HEK293 (cell line): Measurements from ENCODE around the gene ATPAF2.

Experiments used
- CTCF ChIA-PET: fragments of 350-600 bp; formaldehyde crosslinking; extraction: SDS; loops from one replicate; lab custom pipeline; 2021; ENCODE audit warnings: antibody characterized with exemption; lab: Yijun Ruan, JAX
- POLR2A ChIA-PET: fragments of 300-600 bp; formaldehyde crosslinking; extraction: SDS; loops from one replicate; lab custom pipeline; 2020; ENCODE audit warnings: antibody characterized with exemption, inconsistent platforms; lab: Yijun Ruan, JAX
- H3K27ac ChIP-seq: fragments of 200-500 bp; sonication (Bioruptor generic); 2 replicates; pipeline ENCODE4 v1.5.1; 2014; ENCODE audit warnings: low read depth, low read length, control low read depth, inconsistent platforms; ENCODE audit errors: extremely low read depth
- H3K36me3 ChIP-seq, 2 experiments: fragments of 200-500 bp in 1 of 2; sonication (Bioruptor generic) in 1 of 2; 1 replicate in 1 of 2; 2 replicates in 1 of 2; pipeline ENCODE4 v1.5.1; 2014 to 2017; ENCODE audit warnings: inconsistent platforms in 2 of 2, low read length in 2 of 2; ENCODE audit not compliant: control insufficient read depth in 2 of 2, insufficient read depth in 1 of 2
- H3K4me1 ChIP-seq: fragments of 200-500 bp; sonication (Bioruptor generic); 2 replicates; pipeline ENCODE4 v1.5.1; 2014; ENCODE audit warnings: mild to moderate bottlenecking, low read length, inconsistent platforms; ENCODE audit not compliant: control insufficient read depth, insufficient read depth
- H3K4me3 ChIP-seq: 2 replicates; pipeline ENCODE4 v1.5.1; 2011; ENCODE audit warnings: low read depth, mild to moderate bottlenecking, control low read depth, low read length, moderate library complexity
- H3K9me3 ChIP-seq: fragments of 200-500 bp; sonication (Bioruptor generic); 2 replicates; pipeline ENCODE4 v1.5.1; 2014; ENCODE audit warnings: low read depth, low read length, inconsistent platforms; ENCODE audit not compliant: control insufficient read depth, insufficient read depth
- GLI2 ChIP-seq: fragments of 450-650 bp; formaldehyde crosslinking; IDR thresholded peaks from 2 replicates; pipeline ENCODE4; 2017; ENCODE audit warnings: missing biosample characterization, missing genetic modification characterization, low read depth, borderline replicate concordance
- IKZF3 ChIP-seq: fragments of 450-650 bp; IDR thresholded peaks from 2 replicates; pipeline ENCODE4 v1.5.0; 2018; ENCODE audit warnings: missing biosample characterization, mild to moderate bottlenecking, missing genetic modification characterization, moderate library complexity
- MYNN ChIP-seq: fragments of 450-650 bp; formaldehyde crosslinking; IDR thresholded peaks from 2 replicates; pipeline ENCODE4 v1.5.1; 2016; ENCODE audit warnings: missing biosample characterization, missing genetic modification characterization, borderline replicate concordance
- TRIM28 ChIP-seq: IDR thresholded peaks from 2 replicates; pipeline ENCODE4 v1.6.1; 2011; ENCODE audit warnings: low read length, control low read depth, borderline replicate concordance
- TSHZ1 ChIP-seq: fragments of 450-650 bp; formaldehyde crosslinking; IDR thresholded peaks from 2 replicates; pipeline ENCODE4 v1.5.1; 2016; ENCODE audit warnings: missing biosample characterization, missing genetic modification characterization, borderline replicate concordance
- YY2 ChIP-seq: fragments of 450-650 bp; formaldehyde crosslinking; IDR thresholded peaks from 2 replicates; pipeline ENCODE4 v1.5.1; 2016; ENCODE audit warnings: missing biosample characterization, missing genetic modification characterization
- ZBTB20 ChIP-seq: fragments of 450-650 bp; formaldehyde crosslinking; IDR thresholded peaks from 2 replicates; pipeline ENCODE4 v1.5.1; 2016; ENCODE audit warnings: missing biosample characterization, missing genetic modification characterization
- ZFHX2 ChIP-seq: fragments of 450-650 bp; formaldehyde crosslinking; conservative IDR thresholded peaks from 2 replicates; pipeline ENCODE4 v1.5.1; 2016; ENCODE audit warnings: missing biosample characterization, missing genetic modification characterization
- ZFP41 ChIP-seq: fragments of 450-650 bp; formaldehyde crosslinking; IDR thresholded peaks from 2 replicates; pipeline ENCODE4 v1.5.1; 2016; ENCODE audit warnings: missing biosample characterization, missing genetic modification characterization, borderline replicate concordance
- ZIC2 ChIP-seq: fragments of 450-650 bp; formaldehyde crosslinking; IDR thresholded peaks from 2 replicates; pipeline ENCODE4 v1.5.1; 2016; ENCODE audit warnings: missing biosample characterization, missing genetic modification characterization
- ZNF132 ChIP-seq: fragments of 450-650 bp; formaldehyde crosslinking; IDR thresholded peaks from 2 replicates; pipeline ENCODE4 v1.5.1; 2017; ENCODE audit warnings: missing biosample characterization, missing genetic modification characterization, borderline replicate concordance
- ZNF169 ChIP-seq: fragments of 450-650 bp; formaldehyde crosslinking; IDR thresholded peaks from 2 replicates; pipeline ENCODE4 v1.5.1; 2016; ENCODE audit warnings: missing biosample characterization, missing genetic modification characterization
- ZNF184 ChIP-seq: fragments of 450-650 bp; IDR thresholded peaks from 2 replicates; pipeline ENCODE4 v1.5.1; 2018; ENCODE audit warnings: missing biosample characterization, mild to moderate bottlenecking, missing genetic modification characterization
- ZNF2 ChIP-seq: fragments of 450-650 bp; formaldehyde crosslinking; IDR thresholded peaks from 2 replicates; pipeline ENCODE4 v1.5.1; 2016; ENCODE audit warnings: missing biosample characterization, missing genetic modification characterization
- ZNF24 ChIP-seq: fragments of 450-650 bp; formaldehyde crosslinking; IDR thresholded peaks from 2 replicates; pipeline ENCODE4 v1.5.1; 2016; ENCODE audit warnings: missing biosample characterization, missing genetic modification characterization
- ZNF266 ChIP-seq: fragments of 450-650 bp; formaldehyde crosslinking; IDR thresholded peaks from 2 replicates; pipeline ENCODE4 v1.5.1; 2016; ENCODE audit warnings: missing biosample characterization, missing genetic modification characterization, low read depth
- ZNF37A ChIP-seq: fragments of 450-650 bp; IDR thresholded peaks from 2 replicates; pipeline ENCODE4 v1.5.1; 2018; ENCODE audit warnings: missing biosample characterization, missing genetic modification characterization
- ZNF596 ChIP-seq: fragments of 450-650 bp; IDR thresholded peaks from 2 replicates; pipeline ENCODE4 v1.5.0; 2018; ENCODE audit warnings: missing biosample characterization, mild to moderate bottlenecking, missing genetic modification characterization, moderate library complexity
- ZNF626 ChIP-seq: fragments of 450-650 bp; sonication (Bioruptor Pico); formaldehyde crosslinking; IDR thresholded peaks from 2 replicates; pipeline ENCODE4 v1.5.1; 2018; ENCODE audit warnings: missing biosample characterization, missing genetic modification characterization, inconsistent platforms
- ZNF660 ChIP-seq: fragments of 450-650 bp; IDR thresholded peaks from 2 replicates; pipeline ENCODE4 v1.5.1; 2018; ENCODE audit warnings: missing biosample characterization, mild to moderate bottlenecking, missing genetic modification characterization
- ZNF830 ChIP-seq: fragments of 450-650 bp; IDR thresholded peaks from 2 replicates; pipeline ENCODE4 v1.5.0; 2018; ENCODE audit warnings: missing biosample characterization, missing genetic modification characterization, low read depth, mild to moderate bottlenecking, moderate library complexity
- ZSCAN5A ChIP-seq: fragments of 450-650 bp; formaldehyde crosslinking; IDR thresholded peaks from 2 replicates; pipeline ENCODE4 v1.5.1; 2016; ENCODE audit warnings: missing biosample characterization, missing genetic modification characterization

ATPAF2 gene

GRCh38 chr17:18016426-18016825 lies 22.5 kb downstream of the ATPAF2 start:
- no peak overlapping the region for H3K4me3 ChIP-seq
- ChIA-PET CTCF (interaction anchor here (0.7 to 1.0 kb wide), 3 partner anchors 19 to 127 kb away, joined by 3 to 5 read pairs (median 4); no protein-coding TSS in a partner anchor), POLR2A (no interaction called here)
- H3K4me1 ChIP-seq = no peaks in the 10 kb centered on the region
- H3K27ac ChIP-seq = no peak overlapping the region
- no peaks in the 10 kb centered on the region for H3K9me3 ChIP-seq
- H3K36me3 ChIP-seq = peaks cover 4 to 27% of the 10 kb centered on the region in 2 experiments; a peak in 2 of 3 replicates
- no peak for TF ChIP-seq ZNF266 (tag by site-specific recombination)
- TF ChIP-seq ZNF184 = no peak
- TF ChIP-seq ZIC2 (tag by site-specific recombination) = no peak
- TF ChIP-seq ZNF132 (tag by site-specific recombination) = no peak
- no peak for TF ChIP-seq ZBTB20
- no peak for TF ChIP-seq ZFHX2 (tag by site-specific recombination)
- no peak for TF ChIP-seq TRIM28
- no peak for TF ChIP-seq ZFP41
- no peak for TF ChIP-seq ZNF37A
- TF ChIP-seq MYNN (tag by site-specific recombination) = no peak
- no peak for TF ChIP-seq ZNF2
- no peak for TF ChIP-seq ZNF596 (tag by site-specific recombination)
- TF ChIP-seq ZSCAN5A (tag by site-specific recombination) = no peak
- no peak for TF ChIP-seq ZNF626 (tag by site-specific recombination)
- no peak for TF ChIP-seq ZNF660 (tag by site-specific recombination)
- TF ChIP-seq ZNF24 (tag by site-specific recombination) = no peak
- TF ChIP-seq TSHZ1 (tag by site-specific recombination) = no peak
- no peak for TF ChIP-seq ZNF830 (tag by site-specific recombination)
- no peak for TF ChIP-seq YY2
- TF ChIP-seq ZNF169 = no peak

GRCh38 chr17:18015593-18015992 lies 23.4 kb downstream of the ATPAF2 start:
- CTCF ChIA-PET = no interaction called here
- TF ChIP-seq GLI2 (tag by site-specific recombination) (no peak), IKZF3 (tag by site-specific recombination) (no peak), ZIC2 (tag by site-specific recombination) (peak; percentile 28; the same call in 1 of the 2 replicates)

More at GRCh38 chr17:18015593-18015992, 23.4 kb downstream of the ATPAF2 start:
- H3K27ac ChIP-seq = no peak overlapping the region
- no peaks in the 10 kb centered on the region for H3K9me3 ChIP-seq
- H3K4me1 ChIP-seq = no peaks in the 10 kb centered on the region
- no peak overlapping the region for H3K4me3 ChIP-seq
- H3K36me3 ChIP-seq = peaks cover 4 to 24% of the 10 kb centered on the region in 2 experiments; a peak in 2 of 3 replicates
- POLR2A ChIA-PET = no interaction called here
